Measurements from ENCODE around the gene WDR76.

The WDR76 gene

DNA sequence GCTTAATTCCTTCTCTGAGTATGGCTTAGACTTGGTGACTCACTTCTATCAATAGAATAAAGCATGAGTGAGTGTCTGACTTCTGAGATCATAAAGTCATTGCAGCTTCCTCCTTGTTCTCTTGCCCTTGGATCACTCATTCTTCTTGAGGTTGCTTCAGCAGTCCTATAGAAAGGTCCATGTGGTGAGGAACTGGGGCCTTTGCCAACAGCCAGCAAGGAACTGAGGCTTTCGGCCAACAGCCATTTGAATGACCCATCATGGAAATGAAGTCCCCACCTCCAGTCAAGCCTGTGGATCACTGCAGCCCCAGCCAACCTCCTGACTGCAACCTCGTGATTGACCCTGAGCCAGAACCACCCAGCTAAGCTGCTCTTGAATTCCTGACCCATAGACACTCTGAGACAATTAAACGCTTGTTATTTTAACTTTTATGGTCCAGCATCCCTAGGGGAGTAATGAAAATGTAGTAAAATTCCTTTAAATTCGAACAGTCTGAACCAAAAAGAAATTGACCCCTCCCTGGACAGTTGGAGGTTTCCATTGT lies 84.5 kb downstream of the WDR76 start:
- TF ChIP-seq, protein P1, sequence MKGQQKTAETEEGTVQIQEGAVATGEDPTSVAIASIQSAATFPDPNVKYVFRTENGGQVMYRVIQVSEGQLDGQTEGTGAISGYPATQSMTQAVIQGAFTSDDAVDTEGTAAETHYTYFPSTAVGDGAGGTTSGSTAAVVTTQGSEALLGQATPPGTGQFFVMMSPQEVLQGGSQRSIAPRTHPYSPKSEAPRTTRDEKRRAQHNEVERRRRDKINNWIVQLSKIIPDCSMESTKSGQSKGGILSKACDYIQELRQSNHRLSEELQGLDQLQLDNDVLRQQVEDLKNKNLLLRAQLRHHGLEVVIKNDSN (IDR thresholded peaks at IDR 0.05), result 0 out of 2 replicates have a peak, but pooled peaks have one; percentile 16
- TF ChIP-seq EP300 (IDR thresholded peaks at IDR 0.05; ENCODE audit: borderline replicate concordance) (no peak), FOXM1 (IDR thresholded peaks at IDR 0.05; ENCODE audit: borderline replicate concordance, low read depth) (no peak), TCF12 (IDR thresholded peaks at IDR 0.05; ENCODE audit: low read depth) (peak; percentile 39), NFIC (IDR thresholded peaks at IDR 0.05) (peak; percentile 74)
- TF ChIP-seq, protein P2, sequence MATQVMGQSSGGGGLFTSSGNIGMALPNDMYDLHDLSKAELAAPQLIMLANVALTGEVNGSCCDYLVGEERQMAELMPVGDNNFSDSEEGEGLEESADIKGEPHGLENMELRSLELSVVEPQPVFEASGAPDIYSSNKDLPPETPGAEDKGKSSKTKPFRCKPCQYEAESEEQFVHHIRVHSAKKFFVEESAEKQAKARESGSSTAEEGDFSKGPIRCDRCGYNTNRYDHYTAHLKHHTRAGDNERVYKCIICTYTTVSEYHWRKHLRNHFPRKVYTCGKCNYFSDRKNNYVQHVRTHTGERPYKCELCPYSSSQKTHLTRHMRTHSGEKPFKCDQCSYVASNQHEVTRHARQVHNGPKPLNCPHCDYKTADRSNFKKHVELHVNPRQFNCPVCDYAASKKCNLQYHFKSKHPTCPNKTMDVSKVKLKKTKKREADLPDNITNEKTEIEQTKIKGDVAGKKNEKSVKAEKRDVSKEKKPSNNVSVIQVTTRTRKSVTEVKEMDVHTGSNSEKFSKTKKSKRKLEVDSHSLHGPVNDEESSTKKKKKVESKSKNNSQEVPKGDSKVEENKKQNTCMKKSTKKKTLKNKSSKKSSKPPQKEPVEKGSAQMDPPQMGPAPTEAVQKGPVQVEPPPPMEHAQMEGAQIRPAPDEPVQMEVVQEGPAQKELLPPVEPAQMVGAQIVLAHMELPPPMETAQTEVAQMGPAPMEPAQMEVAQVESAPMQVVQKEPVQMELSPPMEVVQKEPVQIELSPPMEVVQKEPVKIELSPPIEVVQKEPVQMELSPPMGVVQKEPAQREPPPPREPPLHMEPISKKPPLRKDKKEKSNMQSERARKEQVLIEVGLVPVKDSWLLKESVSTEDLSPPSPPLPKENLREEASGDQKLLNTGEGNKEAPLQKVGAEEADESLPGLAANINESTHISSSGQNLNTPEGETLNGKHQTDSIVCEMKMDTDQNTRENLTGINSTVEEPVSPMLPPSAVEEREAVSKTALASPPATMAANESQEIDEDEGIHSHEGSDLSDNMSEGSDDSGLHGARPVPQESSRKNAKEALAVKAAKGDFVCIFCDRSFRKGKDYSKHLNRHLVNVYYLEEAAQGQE (IDR thresholded peaks at IDR 0.05; ENCODE audit: low read depth), result no peak
- TF ChIP-seq, protein P3, sequence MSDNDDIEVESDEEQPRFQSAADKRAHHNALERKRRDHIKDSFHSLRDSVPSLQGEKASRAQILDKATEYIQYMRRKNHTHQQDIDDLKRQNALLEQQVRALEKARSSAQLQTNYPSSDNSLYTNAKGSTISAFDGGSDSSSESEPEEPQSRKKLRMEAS (IDR thresholded peaks at IDR 0.05), result 0 out of 2 replicates have a peak, but pooled peaks have one; percentile 24

DNA sequence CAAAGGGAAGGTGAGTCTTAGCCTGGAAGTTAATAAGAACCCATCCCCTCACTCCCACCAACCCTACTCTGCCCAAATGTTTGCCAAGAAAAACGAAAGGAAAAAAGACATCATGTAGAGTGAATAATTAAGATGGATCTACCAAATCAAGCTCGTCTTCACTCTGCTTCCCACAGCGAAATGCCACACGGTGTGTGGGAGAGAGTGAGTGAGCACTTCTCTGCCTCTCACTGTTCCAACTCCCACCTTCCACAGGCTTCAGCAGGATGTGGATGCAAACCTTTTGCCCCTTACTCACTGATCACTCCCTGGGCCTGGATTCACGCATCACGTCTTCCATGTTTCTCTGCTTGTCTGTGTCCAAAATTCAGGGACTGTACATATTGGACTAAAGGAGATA lies 85.4 kb downstream of the WDR76 start:
- TF ChIP-seq ZBTB7A (IDR thresholded peaks at IDR 0.05; ENCODE audit: low read depth), result no peak
- no peak for TF ChIP-seq RAD21 (IDR thresholded peaks at IDR 0.05; ENCODE audit: low read depth)
- no peak for TF ChIP-seq FOXM1 (IDR thresholded peaks at IDR 0.05; ENCODE audit: borderline replicate concordance, low read depth)
- no peak for TF ChIP-seq TCF12 (IDR thresholded peaks at IDR 0.05; ENCODE audit: low read depth)
- TF ChIP-seq TEAD4 (IDR thresholded peaks at IDR 0.05), result no peak
- TF ChIP-seq, protein P2 (IDR thresholded peaks at IDR 0.05; ENCODE audit: low read depth), result no peak
- TF ChIP-seq EP300 (IDR thresholded peaks at IDR 0.05; ENCODE audit: borderline replicate concordance), result no peak
- no peak for TF ChIP-seq NFIC (IDR thresholded peaks at IDR 0.05)
- TF ChIP-seq, protein P1 (IDR thresholded peaks at IDR 0.05), result no peak
- no peak for TF ChIP-seq CEBPB (IDR thresholded peaks at IDR 0.05)
- TF ChIP-seq CREB1 (IDR thresholded peaks at IDR 0.05; ENCODE audit: low read depth), result no peak
- no peak for TF ChIP-seq TAF1 (IDR thresholded peaks at IDR 0.05; ENCODE audit: low read depth)
- no peak for TF ChIP-seq EGR1 (IDR thresholded peaks at IDR 0.05)
- TF ChIP-seq YY1 (IDR thresholded peaks at IDR 0.05; ENCODE audit: low read depth), result no peak
- TF ChIP-seq, protein P3 (IDR thresholded peaks at IDR 0.05), result no peak

DNA sequence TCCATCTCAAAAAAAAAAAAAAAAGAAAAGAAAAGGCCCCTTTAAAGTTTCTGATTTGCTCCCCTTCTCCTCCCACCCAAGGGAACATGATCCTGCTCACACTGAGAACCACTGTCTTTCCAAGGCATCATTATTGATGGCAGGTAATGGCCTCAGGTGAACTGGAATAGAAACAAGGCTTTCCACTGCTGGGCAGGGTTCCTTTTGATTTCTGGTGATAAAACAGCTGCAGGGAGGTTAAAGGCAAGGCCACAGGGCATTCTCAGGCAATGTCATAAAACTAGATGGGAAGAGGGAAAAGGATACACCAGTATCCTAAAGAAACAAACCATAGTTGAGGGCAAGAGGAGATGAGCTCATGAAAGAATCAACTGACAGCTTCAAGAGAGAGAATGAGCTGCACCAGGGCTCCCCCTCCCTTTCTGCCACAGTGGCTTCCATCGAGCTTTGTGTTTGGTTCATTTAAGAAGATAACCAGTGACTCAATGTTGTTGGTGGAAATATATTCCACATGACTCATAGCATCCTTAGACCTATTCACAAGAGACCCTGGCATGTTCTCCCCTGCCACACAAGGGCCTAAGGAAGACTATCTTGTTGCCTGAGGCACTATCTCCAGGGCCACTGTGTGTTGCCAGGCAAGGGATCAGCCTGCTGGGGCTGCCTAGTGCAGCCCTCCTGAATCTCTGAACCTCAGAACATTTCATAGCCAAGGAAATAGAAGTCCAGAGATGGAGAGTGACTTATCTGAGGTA lies 86.4 kb downstream of the WDR76 start:
- TF ChIP-seq CEBPB (IDR thresholded peaks at IDR 0.05), result no peak
- peak; percentile 53; the same call in 1 of the 2 replicates for TF ChIP-seq TEAD4 (IDR thresholded peaks at IDR 0.05)
- TF ChIP-seq, protein P3 (IDR thresholded peaks at IDR 0.05), result no peak
- TF ChIP-seq EGR1 (IDR thresholded peaks at IDR 0.05), result no peak
- no peak for TF ChIP-seq ZBTB7A (IDR thresholded peaks at IDR 0.05; ENCODE audit: low read depth)

DNA sequence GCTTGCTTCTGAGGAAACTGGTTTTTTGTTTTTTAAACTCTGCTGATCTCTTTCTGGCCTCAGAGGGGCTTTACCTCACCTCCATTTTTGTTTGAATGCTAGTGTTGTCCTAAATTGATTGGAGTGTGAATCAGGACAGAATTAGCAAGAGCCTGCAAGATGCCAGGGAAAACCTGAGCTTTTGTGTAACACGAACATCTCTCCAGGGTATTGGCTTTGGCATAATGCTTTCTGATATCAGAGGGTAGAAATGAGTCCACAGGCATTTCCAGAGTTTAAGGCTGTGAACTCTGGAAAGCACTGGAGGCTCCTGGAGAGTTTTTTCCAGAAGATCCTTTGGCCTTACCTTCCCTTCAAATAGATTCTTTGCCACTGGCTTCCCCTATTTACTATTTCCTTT lies 87.1 kb downstream of the WDR76 start:
- TF ChIP-seq EP300 (IDR thresholded peaks at IDR 0.05; ENCODE audit: borderline replicate concordance) (no peak), NFIC (IDR thresholded peaks at IDR 0.05) (no peak), FOXM1 (IDR thresholded peaks at IDR 0.05; ENCODE audit: borderline replicate concordance, low read depth) (no peak), YY1 (IDR thresholded peaks at IDR 0.05; ENCODE audit: low read depth) (no peak), CREB1 (IDR thresholded peaks at IDR 0.05; ENCODE audit: low read depth) (no peak), ZBTB7A (IDR thresholded peaks at IDR 0.05; ENCODE audit: low read depth) (no peak), CEBPB (IDR thresholded peaks at IDR 0.05) (no peak), EGR1 (IDR thresholded peaks at IDR 0.05) (no peak), RAD21 (IDR thresholded peaks at IDR 0.05; ENCODE audit: low read depth) (no peak), TEAD4 (IDR thresholded peaks at IDR 0.05) (no peak), TCF12 (IDR thresholded peaks at IDR 0.05; ENCODE audit: low read depth) (no peak), TAF1 (IDR thresholded peaks at IDR 0.05; ENCODE audit: low read depth) (no peak)
- TF ChIP-seq, protein P1 (IDR thresholded peaks at IDR 0.05), result no peak
- TF ChIP-seq, protein P3 (IDR thresholded peaks at IDR 0.05), result no peak
- TF ChIP-seq, protein P2 (IDR thresholded peaks at IDR 0.05; ENCODE audit: low read depth), result no peak
